Effector CD8-positive, alpha-beta T cell (primary cell): ENCODE results near the gene NUDT21.

Source experiments
- DNase-seq: peaks from one replicate; lab custom pipeline; 2025; lab: John Stamatoyannopoulos, UW

NUDT21 gene

DNA sequence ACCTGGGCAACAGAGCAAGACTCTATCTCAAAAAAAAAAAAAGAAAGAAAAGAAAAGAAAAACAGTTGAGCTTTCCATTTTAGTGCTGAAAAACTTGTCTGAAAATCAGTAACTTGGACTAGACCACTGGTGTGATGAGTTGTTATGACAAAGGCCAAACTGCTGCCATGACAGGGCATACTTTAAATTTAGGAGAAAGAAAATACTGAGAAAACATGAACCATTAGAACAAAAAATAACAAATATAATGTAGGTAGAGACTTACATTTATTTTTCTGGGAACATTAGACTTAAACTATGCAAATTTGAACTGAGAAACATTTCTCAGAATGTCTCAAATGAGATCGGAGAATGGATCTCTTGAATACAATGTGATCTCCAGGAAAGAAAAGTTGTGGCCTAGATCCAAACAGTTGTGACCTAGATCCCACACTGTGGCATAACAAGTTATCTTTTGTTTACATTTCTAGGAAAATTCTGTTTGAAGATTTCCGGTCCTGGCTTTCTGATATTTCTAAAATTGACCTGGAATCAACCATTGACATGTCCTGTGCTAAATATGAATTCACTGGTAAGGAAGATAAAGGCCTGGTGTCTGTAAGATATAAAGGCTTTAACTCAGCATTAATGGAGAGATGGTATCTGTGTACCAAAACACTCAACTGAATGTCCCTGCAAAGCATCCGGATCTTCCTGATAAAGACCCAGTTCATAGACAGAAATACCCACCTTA lies 11.1 kb upstream of the NUDT21 start:
- DNase-seq = no peak

DNA sequence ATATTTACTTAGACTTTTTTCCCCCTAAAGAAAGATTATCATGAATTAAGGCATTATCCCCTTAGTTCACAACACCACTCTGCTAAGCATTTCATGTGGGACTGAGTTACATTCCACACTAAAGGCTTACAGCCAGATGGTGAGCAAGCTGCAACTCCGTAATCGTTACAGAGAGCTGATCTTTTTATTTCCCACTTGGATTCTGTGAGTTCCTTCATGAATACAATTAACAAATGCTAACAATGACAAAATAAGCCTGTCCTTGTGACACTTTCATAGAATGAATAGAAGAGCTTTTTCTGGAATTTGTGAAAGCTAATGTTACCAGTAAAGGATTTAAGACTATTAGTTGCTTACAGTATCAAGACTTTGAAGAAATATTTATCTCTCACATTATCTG lies 9.0 kb upstream of the NUDT21 start:
- no peak for DNase-seq

DNA sequence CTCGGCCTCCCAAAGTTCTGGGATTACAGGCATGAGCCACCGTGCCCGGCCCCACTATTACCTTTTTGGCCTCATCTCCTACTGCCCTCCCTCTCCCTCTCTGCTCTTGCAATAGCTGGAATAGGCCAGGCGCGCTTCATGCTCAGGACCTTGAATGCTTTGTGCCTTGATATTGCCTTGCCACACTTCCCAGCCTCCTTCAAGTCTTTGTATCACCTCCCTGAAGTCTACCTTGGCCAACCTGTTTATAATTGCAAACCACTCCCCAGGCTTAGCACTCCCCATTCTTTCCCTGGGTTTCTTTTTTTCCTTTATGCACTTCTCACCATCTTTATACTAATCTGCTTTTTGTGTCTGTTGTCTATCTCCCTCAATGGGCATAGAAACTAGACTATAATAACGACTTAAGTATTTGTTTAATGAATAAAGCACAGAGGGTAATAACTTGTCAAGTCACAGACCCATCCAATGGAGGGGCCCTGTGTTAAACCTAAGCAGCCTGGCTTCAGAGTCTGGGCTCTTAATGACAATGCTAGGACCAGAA lies 6.9 kb upstream of the NUDT21 start:
- DNase-seq = no peak

DNA sequence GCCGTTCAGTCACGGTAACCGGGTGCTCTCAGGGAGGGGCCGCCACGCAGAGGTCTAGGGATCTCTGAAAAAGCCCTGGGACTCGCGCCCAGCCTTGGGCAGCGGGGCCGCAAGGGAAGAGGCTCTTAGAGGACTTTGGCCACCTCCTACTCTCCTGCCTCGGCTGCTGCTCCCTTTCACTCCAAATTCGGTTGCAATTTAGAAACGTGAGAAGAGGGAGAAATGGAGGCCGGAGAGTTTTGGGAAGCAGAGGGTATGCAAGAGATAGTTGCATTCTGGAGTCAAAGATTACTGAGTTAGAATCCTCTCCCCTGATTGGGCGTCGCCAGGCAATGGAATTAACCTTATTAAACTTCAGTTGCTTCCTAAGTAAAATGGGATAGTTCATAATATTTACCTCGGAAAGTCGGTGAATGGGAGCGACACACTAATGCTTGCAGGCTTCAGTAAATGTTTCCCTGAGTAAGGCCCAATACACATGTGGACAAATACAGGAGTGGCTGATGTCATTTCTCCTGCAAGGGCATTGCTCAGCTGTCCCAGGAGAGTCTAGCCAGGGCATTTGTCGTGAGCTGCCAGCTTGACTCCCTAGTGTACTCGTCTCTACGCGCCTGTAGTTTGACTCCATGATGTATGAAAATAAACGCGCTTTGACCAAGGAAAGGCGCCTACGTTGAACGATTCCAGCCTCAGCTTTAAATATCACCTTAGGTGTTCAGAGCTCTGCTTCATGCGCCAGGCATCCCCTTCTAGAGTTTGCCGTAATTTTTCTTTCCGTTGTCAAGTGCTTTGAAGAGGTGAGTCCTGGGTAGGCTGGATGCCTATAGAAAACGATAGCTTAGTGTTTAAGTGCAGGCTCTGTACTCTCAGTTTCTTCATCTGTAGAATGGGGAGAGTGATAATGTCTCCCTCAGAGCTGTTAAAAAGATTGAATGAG lies 889 bp upstream of the NUDT21 start:
- no peak for DNase-seq

DNA sequence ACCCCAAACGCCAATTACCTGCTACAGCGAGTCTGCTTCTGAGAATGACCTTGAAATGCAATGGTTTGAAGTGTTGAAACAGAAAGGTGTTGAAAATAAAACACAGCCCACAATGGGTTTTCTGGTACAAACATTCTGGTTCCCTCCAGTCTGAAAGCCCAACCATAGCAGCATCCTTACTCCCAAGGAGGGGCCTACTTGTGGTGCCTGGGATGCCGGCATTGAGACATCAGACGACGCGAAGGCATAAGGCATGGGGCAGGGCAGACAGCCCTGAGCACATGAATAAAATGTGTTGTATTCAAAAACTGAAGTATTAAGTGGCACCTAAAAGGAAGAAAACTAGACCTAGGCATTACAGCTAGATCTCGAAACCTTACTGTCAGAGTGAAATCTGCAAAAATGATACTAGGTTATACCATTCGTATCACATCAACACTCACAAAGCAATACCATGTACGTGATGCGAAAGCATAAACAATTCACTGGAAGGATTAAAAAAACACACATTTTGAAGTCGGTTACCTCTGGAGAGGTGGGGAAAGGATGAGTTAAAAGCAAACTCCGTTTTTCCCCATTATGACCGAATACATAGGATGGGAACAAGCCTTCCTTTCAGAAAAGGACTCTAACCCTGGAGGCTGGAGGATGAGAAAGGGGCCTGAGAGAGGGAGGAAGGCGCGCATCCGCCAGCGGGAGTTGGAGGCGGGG lies 702 bp downstream of the NUDT21 start:
- no peak for DNase-seq

DNA sequence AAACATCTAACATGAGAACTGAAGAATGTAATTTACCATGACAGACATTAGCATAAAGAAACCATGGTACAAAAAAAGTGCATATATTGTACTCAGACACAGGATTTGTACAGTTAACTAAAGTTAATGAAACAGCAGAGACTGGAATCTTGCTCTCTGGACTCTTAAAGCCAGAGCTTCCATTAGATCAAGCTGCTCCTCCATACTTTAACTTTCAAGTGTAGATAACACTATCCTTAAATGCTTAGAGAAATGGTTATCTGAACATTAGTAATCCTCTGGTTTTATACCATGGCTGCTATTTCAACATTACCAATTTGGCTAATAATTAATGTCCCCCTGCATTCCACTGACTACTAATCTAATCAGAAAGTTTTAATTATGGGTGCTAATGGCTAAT lies 3.1 kb downstream of the NUDT21 start:
- no peak for DNase-seq

DNA sequence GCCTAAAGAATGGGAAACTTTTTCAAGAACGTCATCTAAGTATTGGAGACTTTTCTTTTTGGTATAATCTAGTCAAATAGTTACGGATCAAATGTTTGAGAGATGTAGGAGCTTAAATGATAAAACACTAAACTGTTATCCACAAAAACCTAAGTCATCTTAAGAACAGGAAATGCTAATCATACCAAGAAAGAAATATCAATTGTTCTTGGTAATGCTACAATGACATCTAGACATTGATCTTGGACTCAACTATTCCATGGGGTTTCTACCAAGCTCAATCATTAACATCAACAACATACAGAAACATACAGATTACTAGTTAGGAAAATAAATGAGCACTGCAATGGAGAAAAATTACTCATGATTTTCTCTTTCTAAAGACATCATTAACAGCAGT lies 3.8 kb downstream of the NUDT21 start:
- DNase-seq = no peak

DNA sequence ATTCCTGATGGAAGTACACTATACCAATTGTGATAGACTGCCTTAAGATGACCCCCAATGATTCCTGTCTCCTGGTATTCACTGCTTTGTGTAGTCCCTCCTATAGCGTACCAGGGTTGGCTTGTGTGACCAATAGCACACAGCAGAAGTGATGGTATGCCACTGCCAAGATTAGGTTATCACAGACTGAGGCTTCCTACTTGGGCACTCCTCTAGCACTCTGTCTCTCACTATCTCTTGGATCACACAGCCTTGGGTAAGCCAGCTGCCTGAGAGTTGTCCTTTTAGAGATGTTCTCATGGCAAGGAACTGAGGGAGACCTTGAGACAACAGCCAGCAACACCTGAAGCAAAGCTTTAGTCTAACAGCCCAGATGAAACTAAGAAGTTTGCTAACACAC lies 13.1 kb downstream of the NUDT21 start:
- no peak for DNase-seq

DNA sequence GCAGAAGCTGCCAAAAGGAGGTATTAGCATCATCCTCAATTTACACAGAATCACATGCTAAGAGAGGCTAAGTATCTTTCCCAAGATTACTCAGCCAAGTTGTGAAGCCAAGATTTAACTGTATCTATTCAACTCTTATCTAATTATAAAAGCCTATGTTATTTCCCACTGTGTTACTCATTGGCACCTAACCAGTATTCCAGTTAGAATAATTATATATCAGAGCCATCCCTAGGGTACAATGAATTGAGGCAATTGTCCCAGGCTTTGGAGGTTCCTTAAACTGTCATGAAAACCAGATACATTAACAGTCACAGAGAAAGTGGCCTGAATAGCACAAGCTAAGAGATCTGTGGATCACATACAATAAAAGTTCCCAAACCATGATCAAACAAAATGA lies 14.9 kb downstream of the NUDT21 start:
- no peak for DNase-seq

DNA sequence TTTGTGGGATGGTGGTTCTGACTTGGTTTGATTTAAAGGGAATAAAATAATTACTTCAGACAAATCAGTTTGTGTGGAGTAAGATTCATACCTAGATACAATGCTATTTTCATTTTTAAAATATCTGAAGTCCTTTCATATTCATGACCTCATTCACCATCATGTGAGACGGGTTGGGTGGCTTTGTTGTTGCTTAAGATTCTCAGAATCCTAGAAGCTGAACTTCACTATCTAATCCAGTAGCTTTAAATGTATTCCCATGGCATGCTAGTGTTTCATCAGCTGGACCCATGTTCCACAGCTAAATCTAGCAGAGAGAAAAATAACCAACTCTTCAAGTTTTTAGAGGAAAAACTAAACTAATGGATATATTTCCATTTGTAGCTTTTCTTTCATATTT lies 23.0 kb downstream of the NUDT21 start:
- DNase-seq = no peak

DNA sequence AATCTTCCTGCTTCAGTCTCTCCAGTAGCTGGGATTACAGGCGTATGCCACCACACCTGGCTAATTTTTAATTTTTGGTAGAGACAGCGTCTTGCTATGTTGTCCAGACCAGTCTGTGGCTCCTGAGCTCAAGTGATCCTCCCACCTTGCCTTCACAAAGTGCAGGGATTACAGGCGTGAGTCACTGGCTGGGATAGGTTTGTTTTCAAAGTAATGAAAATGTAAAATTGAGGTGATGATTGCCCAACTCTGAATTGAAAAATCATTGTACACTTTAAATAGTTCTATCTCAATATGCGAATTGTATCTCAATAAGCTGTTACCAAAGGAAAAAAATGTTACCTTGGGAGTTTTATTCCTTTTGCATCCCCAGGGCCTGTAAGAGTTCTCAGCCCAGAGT lies 24.5 kb downstream of the NUDT21 start:
- DNase-seq = no peak

DNA sequence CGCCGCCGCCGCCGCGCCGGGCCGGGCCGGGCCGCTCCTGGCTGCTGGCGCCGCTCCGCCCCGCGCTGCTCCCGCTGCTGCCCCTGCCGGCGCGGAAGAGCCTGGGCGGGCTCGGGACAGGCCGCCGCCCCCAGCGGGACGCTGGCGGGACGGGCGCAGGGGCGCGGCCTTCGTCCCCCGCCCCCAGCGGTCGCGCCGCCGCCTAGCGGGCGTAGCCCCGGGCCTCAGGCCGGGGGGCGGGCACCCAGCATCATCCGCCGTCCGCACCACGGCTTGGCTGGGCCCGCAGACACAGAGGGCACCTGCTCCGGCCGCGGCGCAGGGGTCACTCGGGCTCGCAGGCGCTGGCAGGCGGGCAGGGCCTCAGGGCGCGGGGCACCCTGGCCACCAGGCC lies 25.7 kb downstream of the NUDT21 start, which contains the start of gene AMFR:
Gene AMFR, minus strand, starts transcription at position 107 of the 394 bp plus-strand sequence. CDS start 218 bp downstream, outside the sequence.
- peak; percentile 46 for DNase-seq

DNA sequence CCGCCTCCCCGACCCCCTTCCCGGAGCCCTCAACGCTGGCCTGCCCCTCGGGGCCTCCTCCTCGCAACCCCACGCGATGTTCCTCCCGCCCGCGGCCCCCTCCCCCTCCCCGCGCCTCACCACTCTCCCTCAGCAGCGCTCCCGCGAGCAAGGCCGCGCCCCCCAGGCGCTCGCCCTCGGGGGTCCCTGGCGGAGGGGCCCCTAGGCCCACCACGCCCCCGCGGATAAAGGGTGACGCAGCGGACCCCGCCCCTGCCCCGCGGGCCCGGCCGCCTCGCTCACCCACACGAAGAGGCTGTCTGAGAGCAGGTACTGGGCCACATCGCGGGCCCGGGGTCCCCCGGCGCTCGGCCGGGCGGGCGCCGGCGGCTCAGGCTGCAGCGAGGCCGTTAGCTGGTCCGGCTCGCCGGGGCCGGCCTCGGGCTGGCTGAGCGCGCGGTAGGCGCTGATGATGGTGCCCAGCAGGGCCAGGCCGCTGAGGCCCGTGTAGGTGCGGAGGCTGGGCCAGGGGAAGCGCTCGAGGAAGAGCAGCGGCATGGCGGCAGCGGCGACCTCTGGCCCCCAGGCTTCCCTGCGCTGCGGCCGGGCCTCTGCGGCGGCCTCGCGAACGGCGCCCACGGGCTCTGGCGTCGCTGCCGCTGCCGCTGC lies 26.2 kb downstream of the NUDT21 start:
- peak; percentile 27 for DNase-seq

DNA sequence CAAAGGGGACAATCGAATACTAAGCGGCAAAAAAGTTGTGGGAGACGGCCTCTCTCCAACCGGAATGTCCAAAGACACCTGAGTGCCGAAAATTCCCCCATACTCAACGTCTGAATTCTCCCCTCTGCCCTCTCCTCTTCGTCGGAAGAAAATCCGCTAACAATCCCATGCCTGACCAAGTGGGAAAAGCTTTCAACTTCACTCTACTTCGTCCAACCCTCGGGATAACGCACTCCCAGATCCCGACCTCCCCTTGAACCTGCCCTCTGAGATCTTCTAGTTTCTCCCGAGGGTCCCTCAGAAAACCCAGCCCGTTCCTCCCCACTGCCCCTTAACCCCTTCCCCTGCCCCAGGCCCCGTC lies 26.7 kb downstream of the NUDT21 start:
- DNase-seq = no peak

DNA sequence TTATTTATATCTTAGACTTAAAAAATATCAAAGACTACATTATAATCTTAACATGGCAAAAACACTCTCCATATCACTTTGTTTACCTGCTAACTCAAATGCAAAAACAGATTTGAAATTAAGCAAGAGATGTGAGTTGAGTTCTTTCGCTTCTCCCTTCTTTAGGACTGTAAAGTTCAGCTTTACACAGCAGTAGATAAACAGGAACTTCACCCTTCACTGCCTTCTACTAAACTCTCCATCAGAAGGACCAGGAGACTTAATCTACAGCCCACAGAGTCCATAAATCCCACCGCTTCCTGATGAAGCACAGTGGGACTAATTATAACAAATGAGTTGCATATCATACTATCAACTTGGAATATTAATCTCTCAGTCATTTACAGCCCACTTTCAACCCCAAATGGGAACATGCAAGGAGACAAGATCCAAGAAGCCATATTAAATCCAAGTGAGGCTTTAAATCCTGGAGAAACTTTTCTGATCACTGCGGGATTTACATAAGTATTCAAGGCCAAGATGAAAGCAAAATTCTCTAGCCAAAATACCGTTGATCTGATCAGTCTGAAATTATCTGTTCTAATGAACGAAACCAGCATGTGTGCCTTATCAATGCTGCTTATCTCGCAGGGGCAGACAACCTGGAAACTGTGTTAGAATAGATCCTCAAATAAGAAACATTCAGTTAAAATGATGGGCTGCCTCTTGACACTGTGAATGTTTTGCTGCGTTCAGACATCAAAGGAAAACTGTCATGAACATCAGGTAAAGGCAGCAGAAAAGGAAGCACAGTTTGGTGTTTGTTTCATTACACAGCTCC lies 27.3 kb downstream of the NUDT21 start:
- DNase-seq = no peak

DNA sequence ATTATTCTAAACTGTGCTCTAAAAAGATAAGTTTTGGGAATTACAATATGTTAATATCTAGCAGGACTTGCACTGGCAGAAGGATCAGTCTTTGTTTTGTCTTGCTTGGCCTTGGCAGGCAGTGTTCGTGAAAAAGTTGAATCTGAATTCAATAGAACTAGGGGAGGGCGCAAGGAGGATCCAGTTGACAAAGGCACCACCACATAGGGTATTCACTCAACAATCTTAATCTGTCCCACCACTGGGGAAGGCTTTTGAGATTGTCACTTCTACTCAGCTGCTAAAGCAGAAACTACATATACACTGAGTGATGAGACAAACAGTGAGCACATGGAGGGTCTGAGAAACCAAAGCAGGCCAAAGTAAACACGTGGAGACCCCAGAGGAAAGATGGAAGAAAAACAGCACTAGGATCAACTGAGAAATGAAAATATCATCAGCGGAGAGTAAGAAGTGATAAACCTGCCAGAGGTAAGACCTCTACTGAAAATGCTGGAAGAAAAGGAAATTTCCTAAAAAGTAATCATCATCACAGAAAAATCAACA lies 28.2 kb downstream of the NUDT21 start:
- no peak for DNase-seq

DNA sequence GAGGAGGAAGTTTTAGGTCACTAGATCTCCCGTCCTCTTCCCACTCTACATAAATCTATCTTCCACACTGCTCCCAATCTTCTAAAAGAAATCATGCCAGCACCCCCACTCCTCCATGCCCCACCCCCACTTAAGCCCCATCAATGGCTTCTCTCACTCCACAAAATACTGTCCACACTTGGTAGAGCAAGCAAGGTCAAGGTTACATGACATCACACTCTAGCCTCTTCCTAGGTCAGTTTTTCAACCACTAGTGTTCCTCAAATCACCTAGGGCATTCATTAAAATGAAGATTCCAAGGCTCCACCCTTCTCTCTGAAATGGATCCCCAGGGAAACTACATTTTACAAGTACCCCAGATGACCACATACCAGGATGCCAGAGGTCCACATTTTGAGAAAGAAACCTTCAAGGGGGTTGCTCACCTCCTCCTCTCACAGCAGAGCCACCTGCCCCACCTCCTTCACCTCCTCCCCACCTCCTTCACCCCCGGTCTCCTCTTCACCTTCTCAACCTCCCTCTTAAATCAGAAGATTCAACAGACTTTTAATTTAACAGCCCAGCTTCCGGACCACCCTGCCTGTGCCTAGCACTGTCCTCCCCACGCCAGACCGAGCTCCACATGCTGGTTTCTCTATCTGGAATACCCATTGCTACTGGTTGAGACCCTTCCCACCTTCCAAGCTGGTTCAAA lies 29.0 kb downstream of the NUDT21 start:
- DNase-seq = no peak

DNA sequence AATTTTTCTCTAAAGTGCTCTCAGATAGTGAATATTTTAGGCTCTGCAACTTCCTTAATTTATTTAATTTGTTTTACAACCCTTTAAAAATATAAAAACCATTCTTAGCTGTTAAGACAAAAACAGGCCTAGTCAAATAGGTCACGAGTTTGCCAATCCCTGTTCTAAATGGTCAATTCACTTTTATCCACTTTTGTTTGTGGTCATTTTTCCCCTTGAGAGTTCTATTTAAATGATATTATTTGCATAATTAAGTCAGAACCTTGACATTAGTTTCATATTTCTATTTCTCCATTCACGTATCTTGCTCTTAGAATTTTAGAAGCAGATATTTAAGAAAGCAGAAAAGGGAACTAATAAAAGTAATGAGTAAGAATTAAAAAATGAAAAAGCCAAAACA lies 29.8 kb downstream of the NUDT21 start:
- DNase-seq = no peak

DNA sequence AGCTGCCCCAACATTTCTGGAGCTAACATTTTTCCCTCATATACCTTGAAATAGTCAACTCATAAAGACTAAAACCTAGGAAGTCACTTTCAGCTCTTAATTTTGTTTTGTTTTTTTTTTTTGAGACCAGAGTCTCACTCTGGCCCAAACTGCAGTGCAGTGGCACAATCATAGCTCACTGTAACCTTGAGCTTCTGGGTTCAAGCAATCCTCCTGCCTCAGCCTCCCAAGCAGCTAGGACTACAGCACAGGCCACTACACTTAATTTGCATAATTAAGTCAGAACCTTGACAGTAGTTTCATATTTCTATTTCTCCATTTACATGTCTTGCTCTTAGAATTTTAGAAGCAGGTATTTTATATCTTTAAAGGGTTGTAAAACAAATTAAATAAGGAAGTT lies 30.5 kb downstream of the NUDT21 start:
- DNase-seq = no peak
